ENCODE results near the gene ZFHX3. TPM values are rescaled to one million over a fixed set of nuclear protein-coding genes. Genes with fewer than 3 reads are reported as not detected.
A peak's percentile ranks its signal among the peaks of the same experiment; 100 is the strongest.

Gene ZFHX3
- polyA plus RNA-seq, 1 experiment: 2.2 TPM

DNA sequence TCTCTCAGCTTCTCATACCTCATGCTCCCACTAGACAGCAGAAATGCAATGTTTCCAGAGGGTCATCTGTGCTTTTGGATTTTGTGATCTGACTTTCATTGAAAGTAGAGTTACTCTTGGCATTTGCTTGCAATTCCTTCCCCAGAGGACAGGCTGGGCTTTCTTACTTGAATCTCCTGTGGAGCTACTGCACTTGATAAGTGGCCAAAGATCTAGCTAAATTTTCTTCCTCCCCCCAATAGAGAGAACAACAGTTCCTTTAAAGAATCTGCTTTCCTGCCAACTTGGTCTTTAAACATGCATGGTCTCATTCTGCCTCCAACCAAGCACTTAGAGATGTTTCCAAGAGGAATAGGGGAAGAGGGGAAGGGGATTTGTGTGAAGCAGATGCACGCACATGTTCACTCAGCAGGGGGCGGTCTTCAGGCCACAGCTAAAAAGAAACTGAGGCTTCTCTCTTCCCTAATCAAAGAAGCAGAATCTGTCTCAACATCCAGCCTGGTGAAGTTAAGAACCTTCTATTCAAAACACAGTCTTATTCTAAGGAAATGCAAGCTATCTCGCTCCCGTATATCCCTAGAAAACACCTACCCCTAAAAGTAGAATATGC, 229.6 kb downstream of the ZFHX3 start:
- POLR2A ChIA-PET: no interaction called here
- Histone ChIP-seq H3K4me3 (ENCODE audit: low read depth, low read length) (no peak overlapping the region), H3K27me3 (ENCODE audit: control insufficient read depth, insufficient read depth, low read length) (no peaks in the 10 kb centered on the region), H3K36me3 (ENCODE audit: control insufficient read depth, insufficient read depth, low read length) (no peaks in the 10 kb centered on the region)
- TF ChIP-seq, protein P1, sequence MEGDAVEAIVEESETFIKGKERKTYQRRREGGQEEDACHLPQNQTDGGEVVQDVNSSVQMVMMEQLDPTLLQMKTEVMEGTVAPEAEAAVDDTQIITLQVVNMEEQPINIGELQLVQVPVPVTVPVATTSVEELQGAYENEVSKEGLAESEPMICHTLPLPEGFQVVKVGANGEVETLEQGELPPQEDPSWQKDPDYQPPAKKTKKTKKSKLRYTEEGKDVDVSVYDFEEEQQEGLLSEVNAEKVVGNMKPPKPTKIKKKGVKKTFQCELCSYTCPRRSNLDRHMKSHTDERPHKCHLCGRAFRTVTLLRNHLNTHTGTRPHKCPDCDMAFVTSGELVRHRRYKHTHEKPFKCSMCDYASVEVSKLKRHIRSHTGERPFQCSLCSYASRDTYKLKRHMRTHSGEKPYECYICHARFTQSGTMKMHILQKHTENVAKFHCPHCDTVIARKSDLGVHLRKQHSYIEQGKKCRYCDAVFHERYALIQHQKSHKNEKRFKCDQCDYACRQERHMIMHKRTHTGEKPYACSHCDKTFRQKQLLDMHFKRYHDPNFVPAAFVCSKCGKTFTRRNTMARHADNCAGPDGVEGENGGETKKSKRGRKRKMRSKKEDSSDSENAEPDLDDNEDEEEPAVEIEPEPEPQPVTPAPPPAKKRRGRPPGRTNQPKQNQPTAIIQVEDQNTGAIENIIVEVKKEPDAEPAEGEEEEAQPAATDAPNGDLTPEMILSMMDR (IDR thresholded peaks at IDR 0.05; ENCODE audit: insufficient read depth, low read depth, low read length): peak; percentile 20; the same call in 1 of the 2 replicates
- no peak for DNase-seq (ENCODE audit: low read depth)
- CTCF ChIA-PET: interaction anchor here (0.6 to 4.8 kb wide), 7 partner anchors 8 to 396 kb away, joined by 3 to 25 read pairs (median 3); no protein-coding TSS in a partner anchor

DNA sequence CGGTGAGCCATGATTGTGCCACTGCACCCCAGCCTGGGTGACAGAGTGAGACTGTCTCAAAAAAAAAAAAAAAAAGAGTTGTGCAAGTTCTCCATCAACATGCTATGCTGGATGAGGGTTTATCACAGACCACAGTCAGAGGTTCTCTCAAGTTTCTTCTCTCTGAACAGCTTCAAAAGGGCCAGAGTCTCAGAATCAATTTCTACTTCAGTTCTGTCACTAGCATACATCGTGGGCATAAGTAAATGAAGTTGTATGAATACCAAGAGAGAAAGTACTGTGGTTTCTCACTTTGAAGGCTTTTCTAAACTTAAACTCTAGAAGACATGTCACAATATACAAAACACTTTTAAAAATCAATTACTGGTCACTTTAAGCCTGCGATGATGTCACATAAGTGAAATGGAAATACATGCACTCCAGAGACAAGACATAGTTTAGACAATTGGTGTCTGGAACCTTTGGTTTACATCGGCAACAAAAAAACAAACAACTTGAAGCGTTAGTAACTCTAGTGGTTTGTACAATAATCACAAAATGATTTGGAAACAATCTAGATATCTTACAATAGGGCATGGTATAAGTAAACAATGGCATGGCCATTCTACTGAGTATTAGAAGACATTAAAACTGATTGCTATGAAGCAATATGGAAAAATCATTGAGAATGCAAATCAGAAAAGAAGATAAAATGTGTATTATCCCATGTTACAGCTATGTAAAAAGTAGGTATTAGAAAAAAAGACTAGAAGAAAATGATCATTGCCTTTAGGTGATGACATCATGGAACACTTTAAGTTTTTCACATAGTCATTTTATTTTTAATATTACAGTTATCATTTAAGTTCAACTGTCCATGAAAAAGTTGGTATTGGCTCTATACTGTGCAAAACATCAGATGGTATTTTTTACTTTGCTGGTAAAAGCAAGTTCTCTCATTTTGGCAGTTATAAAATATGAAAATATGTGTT, 232.3 kb downstream of the ZFHX3 start:
- POLR2A ChIA-PET: no interaction called here
- no peaks in the 10 kb centered on the region for H3K27me3 ChIP-seq (ENCODE audit: control insufficient read depth, insufficient read depth, low read length)
- CTCF ChIA-PET: no interaction called here
- no peaks in the 10 kb centered on the region for H3K36me3 ChIP-seq (ENCODE audit: control insufficient read depth, insufficient read depth, low read length)
- TF ChIP-seq, protein P1 (IDR thresholded peaks at IDR 0.05; ENCODE audit: insufficient read depth, low read depth, low read length): no peak
- DNase-seq (ENCODE audit: low read depth): no peak
- no peak overlapping the region for H3K4me3 ChIP-seq (ENCODE audit: low read depth, low read length)

DNA sequence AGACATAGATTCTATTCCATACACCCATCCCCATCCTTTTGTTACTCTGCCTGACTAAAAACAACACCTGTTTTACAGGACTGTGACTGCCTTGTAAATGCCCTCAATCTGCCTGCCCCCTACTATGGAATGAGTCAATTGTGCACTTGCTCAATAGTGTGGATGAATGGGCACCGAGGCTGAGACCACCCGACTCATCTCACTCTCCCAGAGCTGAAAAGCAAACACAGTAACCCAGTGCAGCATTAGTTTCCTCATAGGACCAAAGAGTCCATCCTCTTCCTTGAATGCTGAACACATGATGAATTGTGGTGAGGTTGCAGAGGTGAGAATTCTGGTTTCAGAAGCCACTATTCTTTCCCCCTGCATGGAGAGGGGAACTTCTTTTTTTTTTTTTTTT, 233.7 kb downstream of the ZFHX3 start:
- DNase-seq (ENCODE audit: low read depth): no peak
- TF ChIP-seq, protein P1 (IDR thresholded peaks at IDR 0.05; ENCODE audit: insufficient read depth, low read depth, low read length): no peak
- ChIA-PET POLR2A (interaction anchor here (0.6 kb wide), 1 partner anchor 1224 kb away, joined by 3 read pairs; no protein-coding TSS in a partner anchor), CTCF (no interaction called here)
- Histone ChIP-seq H3K4me3 (ENCODE audit: low read depth, low read length) (no peak overlapping the region), H3K27me3 (ENCODE audit: control insufficient read depth, insufficient read depth, low read length) (no peaks in the 10 kb centered on the region), H3K36me3 (ENCODE audit: control insufficient read depth, insufficient read depth, low read length) (no peaks in the 10 kb centered on the region)

DNA sequence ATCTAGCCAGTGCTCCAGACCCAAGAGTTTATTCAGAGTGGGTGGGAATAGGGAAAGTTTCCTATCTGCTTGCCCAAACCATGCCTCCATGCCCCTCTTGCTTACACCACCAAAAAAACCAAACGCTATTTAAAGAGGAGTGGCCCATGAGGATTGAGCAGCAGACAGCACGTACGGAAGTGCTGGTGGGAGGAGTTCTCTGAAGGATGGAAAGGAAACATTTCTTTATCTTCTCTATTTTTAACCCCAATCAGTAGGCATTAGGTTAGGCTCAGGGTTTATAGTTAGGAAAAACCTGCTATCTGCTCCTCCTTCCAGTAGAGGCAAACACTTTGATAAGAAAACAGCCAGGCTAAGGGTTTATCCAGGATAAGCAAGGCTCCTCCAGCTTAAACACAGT, 235.3 kb downstream of the ZFHX3 start:
- H3K4me3 ChIP-seq (ENCODE audit: low read depth, low read length): no peak overlapping the region
- no peak for DNase-seq (ENCODE audit: low read depth)
- H3K27me3 ChIP-seq (ENCODE audit: control insufficient read depth, insufficient read depth, low read length): no peaks in the 10 kb centered on the region
- POLR2A ChIA-PET: no interaction called here
- no peaks in the 10 kb centered on the region for H3K36me3 ChIP-seq (ENCODE audit: control insufficient read depth, insufficient read depth, low read length)
- CTCF ChIA-PET: no interaction called here
- TF ChIP-seq, protein P1 (IDR thresholded peaks at IDR 0.05; ENCODE audit: insufficient read depth, low read depth, low read length): no peak

DNA sequence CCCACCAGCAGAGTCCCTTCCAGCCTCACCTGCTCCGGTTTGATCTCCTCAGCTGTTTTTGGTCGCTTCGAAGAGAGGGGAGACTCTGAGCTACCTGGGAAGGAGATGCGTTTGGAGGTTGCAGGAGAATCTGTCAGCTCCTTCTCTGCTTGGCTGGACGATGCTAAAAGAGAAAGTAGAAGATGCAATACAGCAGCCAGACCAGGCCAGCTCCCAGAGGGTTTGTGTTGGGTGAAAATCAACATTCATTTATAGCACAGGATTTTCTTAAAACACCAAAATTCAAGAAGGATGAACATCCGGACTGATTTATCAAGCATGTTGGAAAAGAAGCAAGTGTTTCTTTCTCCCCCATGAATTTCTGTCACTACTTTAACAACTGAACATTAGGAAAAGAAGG, 236.1 kb downstream of the ZFHX3 start:
- Histone ChIP-seq H3K36me3 (ENCODE audit: control insufficient read depth, insufficient read depth, low read length) (no peaks in the 10 kb centered on the region), H3K27me3 (ENCODE audit: control insufficient read depth, insufficient read depth, low read length) (no peaks in the 10 kb centered on the region), H3K4me3 (ENCODE audit: low read depth, low read length) (no peak overlapping the region)
- ChIA-PET POLR2A (no interaction called here), CTCF (interaction anchor here (1.4 kb wide), 1 partner anchor 21 kb away, joined by 4 read pairs; no protein-coding TSS in a partner anchor)
- DNase-seq (ENCODE audit: low read depth): no peak
- TF ChIP-seq, protein P1 (IDR thresholded peaks at IDR 0.05; ENCODE audit: insufficient read depth, low read depth, low read length): no peak
